IMR-90 (cell line): ENCODE results near the gene EFHC2.

Source experiments
- CEBPB ChIP-seq: IDR thresholded peaks from 2 replicates; pipeline ENCODE4 v1.6.1; 2012; ENCODE audit warnings: low read depth, low read length, improper control_type of control experiment
- CTCF ChIP-seq: conservative IDR thresholded peaks from 2 replicates; pipeline ENCODE4 v1.5.1; 2012; ENCODE audit warnings: mild to moderate bottlenecking, low read depth, low read length, improper control_type of control experiment
- POLR2A ChIP-seq: IDR thresholded peaks from 2 replicates; pipeline ENCODE4 v1.6.1; 2012; ENCODE audit warnings: mild to moderate bottlenecking, low read depth, low read length
- RCOR1 ChIP-seq: IDR thresholded peaks from 2 replicates; pipeline ENCODE4 v1.6.1; 2012; ENCODE audit warnings: mild to moderate bottlenecking, low read length, improper control_type of control experiment; ENCODE audit not compliant: insufficient replicate concordance
- RFX5 ChIP-seq: IDR thresholded peaks from 2 replicates; pipeline ENCODE4 v1.8.0; 2012; ENCODE audit warnings: low read depth, mild to moderate bottlenecking, low read length, moderate library complexity

GRCh38 chrX:44167116-44167515 lies 176.4 kb downstream of the EFHC2 start:
- TF ChIP-seq CTCF (no peak), CEBPB (no peak), POLR2A (no peak), RFX5 (no peak), RCOR1 (no peak)
